Endodermal cell (in vitro differentiated cells): Measurements from ENCODE around the gene SFXN5. TPM values are rescaled to one million over a fixed set of nuclear protein-coding genes. Genes with fewer than 3 reads are reported as not detected.

Experiments
- DNase-seq: peaks from one replicate; pipeline ENCODE4 v3.0.0-alpha.2; 2017
- H3K27ac ChIP-seq: 2 replicates; pipeline ENCODE4 v1.5.1; 2013; ENCODE audit warnings: mild to moderate bottlenecking, low read depth, low read length, moderate library complexity
- H3K27me3 ChIP-seq: 2 replicates; pipeline ENCODE4 v1.6.1; 2013; ENCODE audit warnings: mild to moderate bottlenecking, low read length, moderate library complexity; ENCODE audit not compliant: insufficient read depth, control insufficient read depth, poor library complexity, severe bottlenecking
- H3K36me3 ChIP-seq: 2 replicates; pipeline ENCODE4 v1.7.0; 2013; ENCODE audit warnings: mild to moderate bottlenecking, low read length, moderate library complexity; ENCODE audit not compliant: control insufficient read depth, insufficient read depth
- H3K4me1 ChIP-seq: one replicate; pipeline ENCODE4 v1.7.0; 2013; ENCODE audit warnings: low read length; ENCODE audit not compliant: control insufficient read depth, insufficient read depth
- H3K4me3 ChIP-seq: 2 replicates; pipeline ENCODE4 v1.5.1; 2013; ENCODE audit warnings: mild to moderate bottlenecking, low read length, moderate library complexity
- H3K9ac ChIP-seq: 2 replicates; pipeline ENCODE4 v1.6.1; 2013; ENCODE audit warnings: mild to moderate bottlenecking, low read length, moderate library complexity; ENCODE audit not compliant: poor library complexity, severe bottlenecking; ENCODE audit errors: extremely low read depth
- H3K9me3 ChIP-seq: 2 replicates; pipeline ENCODE4 v1.6.1; 2013; ENCODE audit warnings: mild to moderate bottlenecking, low read length, moderate library complexity; ENCODE audit not compliant: control insufficient read depth
- H3K27ac Mint-ChIP-seq: 2 replicates; pipeline ENCODE4 v1.8.0; 2020; ENCODE audit warnings: mixed read lengths
- H3K27me3 Mint-ChIP-seq: 2 replicates; pipeline ENCODE4 v1.8.0; 2021; ENCODE audit warnings: mild to moderate bottlenecking, mixed read lengths; ENCODE audit not compliant: insufficient read depth
- H3K36me3 Mint-ChIP-seq: 2 replicates; pipeline ENCODE4 v1.8.0; 2020; ENCODE audit warnings: low read depth, mixed read lengths
- H3K4me1 Mint-ChIP-seq: 2 replicates; pipeline ENCODE4 v1.8.0; 2020; ENCODE audit warnings: mixed read lengths
- H3K4me3 Mint-ChIP-seq: 2 replicates; pipeline ENCODE4 v1.8.0; 2020; ENCODE audit warnings: mild to moderate bottlenecking, moderate library complexity, mixed read lengths
- H3K9me3 Mint-ChIP-seq: 2 replicates; pipeline ENCODE4 v1.8.0; 2020; ENCODE audit warnings: mild to moderate bottlenecking, mixed read lengths
- WGBS, 2 experiments: methylation state at CpG; one replicate each; pipeline versions ENCODE4 v1.1.5 to v1.1.7; 2013; ENCODE audit warnings: missing lambda C conversion rate in 2 of 2, mixed read lengths in 1 of 2; ENCODE audit not compliant: insufficient coverage in 1 of 2, insufficient read length in 1 of 2; 5-methylcytosine and 5-hydroxymethylcytosine counted together
- total RNA-seq, 2 donors: library from RNA; stranded (reverse); fragmentation: NEBNext Ultra II Directional in 1 of 2; extraction: Animal tissue kit (Norgen Biotek cat#: 25700) in 1 of 2; gene quantifications; 2 replicates in 1 of 2; 3 replicates in 1 of 2; pipeline ENCODE4 v1.2.1, GENCODE V29; 2021
- TF ChIP-seq, protein P1 (sequence below): fragments of 200-600 bp; sonication (generic); conservative IDR thresholded peaks from 2 replicates; pipeline ENCODE4 v1.5.0; 2021; ENCODE audit warnings: antibody characterized with exemption, mild to moderate bottlenecking

Gene SFXN5
- total RNA-seq, 2 donors from 2014 or later = 30.7 to 32.8 TPM

DNA sequence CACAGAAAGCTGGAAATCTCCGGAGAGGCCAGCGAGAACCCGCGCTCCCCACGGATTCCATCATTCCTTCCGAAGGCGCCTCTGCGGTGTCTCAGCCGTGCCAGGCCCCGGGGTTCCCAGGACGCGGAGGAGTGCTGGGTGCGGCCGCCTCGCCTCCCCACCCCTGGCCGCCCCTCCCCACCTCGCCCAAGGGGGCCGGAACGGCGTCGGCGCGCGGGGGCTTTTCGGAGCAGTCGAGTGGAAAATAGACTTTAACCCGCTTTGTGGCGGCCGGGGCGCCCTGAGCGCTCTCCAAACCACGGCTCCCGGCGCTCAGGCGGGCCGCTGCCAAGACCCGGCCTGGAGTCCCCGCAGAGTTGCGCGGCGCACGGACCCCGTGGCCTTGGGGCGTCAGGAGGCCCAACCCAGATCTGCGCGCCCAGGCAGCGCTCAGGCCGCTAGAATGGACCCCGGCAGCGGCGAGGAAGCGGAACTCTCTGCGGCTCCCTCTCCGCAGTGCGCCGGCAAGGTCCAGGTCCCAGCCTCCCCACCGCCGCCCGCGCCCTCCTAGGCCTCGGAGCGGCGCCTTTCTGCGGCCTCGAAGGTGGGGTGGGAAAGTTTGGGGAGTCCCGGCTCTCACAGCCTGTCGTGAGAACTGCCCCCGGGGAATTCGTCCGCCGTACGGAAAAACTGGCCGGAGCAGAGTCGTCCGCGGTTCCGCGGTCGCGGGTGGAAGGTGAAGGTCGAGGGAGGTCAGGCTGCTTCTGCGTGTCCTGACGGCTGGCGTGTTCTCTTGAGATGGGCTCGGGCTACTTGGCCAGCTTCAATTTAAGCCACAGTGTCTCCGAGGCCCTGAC, 155.4 kb downstream of the SFXN5 start:
- Mint-ChIP-seq H3K27ac (no peak overlapping the region), H3K36me3 (no peaks in the 10 kb centered on the region), H3K9me3 (no peaks in the 10 kb centered on the region), H3K4me1 (peaks cover 22% of the 10 kb centered on the region), H3K4me3 (peak overlapping the region; percentile 62), H3K27me3 (peaks cover 61% of the 10 kb centered on the region)
- peak; percentile 92 for DNase-seq
- peaks cover 21% of the 10 kb centered on the region for H3K4me1 ChIP-seq
- WGBS, 2 experiments = 1% methylated on average over 22 to 86 of the region's 86 CpGs
- H3K27ac ChIP-seq = no peak overlapping the region
- no peaks in the 10 kb centered on the region for H3K36me3 ChIP-seq
- TF ChIP-seq, protein P1, sequence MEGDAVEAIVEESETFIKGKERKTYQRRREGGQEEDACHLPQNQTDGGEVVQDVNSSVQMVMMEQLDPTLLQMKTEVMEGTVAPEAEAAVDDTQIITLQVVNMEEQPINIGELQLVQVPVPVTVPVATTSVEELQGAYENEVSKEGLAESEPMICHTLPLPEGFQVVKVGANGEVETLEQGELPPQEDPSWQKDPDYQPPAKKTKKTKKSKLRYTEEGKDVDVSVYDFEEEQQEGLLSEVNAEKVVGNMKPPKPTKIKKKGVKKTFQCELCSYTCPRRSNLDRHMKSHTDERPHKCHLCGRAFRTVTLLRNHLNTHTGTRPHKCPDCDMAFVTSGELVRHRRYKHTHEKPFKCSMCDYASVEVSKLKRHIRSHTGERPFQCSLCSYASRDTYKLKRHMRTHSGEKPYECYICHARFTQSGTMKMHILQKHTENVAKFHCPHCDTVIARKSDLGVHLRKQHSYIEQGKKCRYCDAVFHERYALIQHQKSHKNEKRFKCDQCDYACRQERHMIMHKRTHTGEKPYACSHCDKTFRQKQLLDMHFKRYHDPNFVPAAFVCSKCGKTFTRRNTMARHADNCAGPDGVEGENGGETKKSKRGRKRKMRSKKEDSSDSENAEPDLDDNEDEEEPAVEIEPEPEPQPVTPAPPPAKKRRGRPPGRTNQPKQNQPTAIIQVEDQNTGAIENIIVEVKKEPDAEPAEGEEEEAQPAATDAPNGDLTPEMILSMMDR = no peak
- H3K9ac ChIP-seq = no peak overlapping the region
- peak overlapping the region; percentile 80 for H3K4me3 ChIP-seq
- H3K9me3 ChIP-seq = no peaks in the 10 kb centered on the region
- H3K27me3 ChIP-seq = peaks cover 100% of the 10 kb centered on the region

DNA sequence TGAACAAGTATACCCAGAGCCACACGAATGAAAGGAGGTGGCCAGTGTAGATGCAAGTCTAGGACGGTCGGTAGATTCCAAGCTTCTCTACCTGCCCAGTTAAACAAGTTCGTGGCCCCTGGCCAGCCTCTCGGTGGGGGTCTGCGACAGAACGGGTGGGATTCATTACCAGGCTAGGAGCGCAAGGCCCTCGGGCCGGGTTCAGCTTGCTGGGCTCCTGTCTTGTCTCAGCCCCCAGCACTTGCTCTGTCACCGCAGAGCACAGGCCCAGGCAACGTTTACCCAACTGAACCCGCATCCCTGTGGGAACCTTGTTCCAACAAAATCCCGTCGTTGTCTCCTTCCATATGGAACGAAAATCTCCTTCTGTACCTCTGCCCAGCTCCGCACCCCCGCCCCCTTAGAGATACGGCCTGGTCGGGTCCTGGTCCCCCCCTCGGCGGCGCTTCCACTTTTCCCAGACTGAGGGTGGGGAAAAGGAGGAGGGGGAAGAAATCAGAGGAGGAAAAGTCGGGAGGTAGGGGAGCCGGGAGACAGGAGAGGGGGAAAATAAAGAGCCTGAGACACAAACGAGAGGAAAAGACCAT, 156.1 kb downstream of the SFXN5 start:
- DNase-seq = peak; percentile 72
- TF ChIP-seq, protein P1 = no peak
- Histone ChIP-seq H3K27me3 (peaks cover 100% of the 10 kb centered on the region), H3K9me3 (no peaks in the 10 kb centered on the region), H3K9ac (no peak overlapping the region), H3K4me3 (peak overlapping the region; percentile 80), H3K4me1 (peaks cover 17% of the 10 kb centered on the region), H3K27ac (no peak overlapping the region), H3K36me3 (no peaks in the 10 kb centered on the region)
- Mint-ChIP-seq H3K27ac (no peak overlapping the region), H3K4me1 (peaks cover 22% of the 10 kb centered on the region), H3K9me3 (no peaks in the 10 kb centered on the region), H3K27me3 (peaks cover 68% of the 10 kb centered on the region), H3K4me3 (peak overlapping the region; percentile 62), H3K36me3 (no peaks in the 10 kb centered on the region)
- 0 to 1% methylated on average over 6 to 26 of the region's 26 CpGs for WGBS, 2 experiments

DNA sequence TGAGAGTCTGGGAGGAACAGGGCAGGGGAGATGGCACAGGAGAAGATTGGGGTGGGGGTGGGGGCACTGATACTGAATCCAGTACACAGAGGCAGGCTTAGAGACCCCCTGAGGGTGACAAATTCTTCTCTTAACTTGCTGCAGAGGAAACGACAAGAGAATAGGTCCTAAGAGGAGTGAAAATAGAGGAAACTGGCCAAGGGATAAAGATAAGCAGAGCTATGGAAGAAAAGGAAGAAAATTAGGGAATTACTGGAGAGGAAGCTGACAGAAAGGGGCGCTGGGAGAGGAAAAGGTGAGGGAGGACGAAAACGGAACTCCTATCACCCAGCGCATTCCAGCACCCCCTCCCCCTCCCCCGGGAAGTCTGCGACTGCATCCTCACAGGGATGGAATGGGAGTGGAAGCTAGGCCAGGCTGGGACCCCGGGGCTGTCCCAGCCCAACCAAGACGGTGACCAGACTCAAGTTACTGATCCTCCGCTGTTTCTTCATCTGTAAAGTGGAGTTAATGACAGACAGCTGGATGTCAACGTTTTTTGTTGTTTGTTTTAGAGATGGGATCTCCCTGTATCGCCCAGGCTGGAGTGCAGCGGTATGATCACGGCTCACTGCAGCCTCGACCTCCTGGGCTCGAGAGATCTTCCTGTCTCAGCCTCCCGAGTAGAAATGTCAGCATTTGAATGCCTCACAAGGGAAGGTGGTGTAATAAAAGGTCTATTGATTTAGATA, 156.8 kb downstream of the SFXN5 start:
- Mint-ChIP-seq H3K27me3 (peaks cover 75% of the 10 kb centered on the region), H3K9me3 (no peaks in the 10 kb centered on the region), H3K4me1 (peaks cover 22% of the 10 kb centered on the region), H3K27ac (no peak overlapping the region), H3K36me3 (no peaks in the 10 kb centered on the region), H3K4me3 (peak overlapping the region; percentile 62)
- Histone ChIP-seq H3K4me1 (peaks cover 10% of the 10 kb centered on the region), H3K36me3 (no peaks in the 10 kb centered on the region), H3K4me3 (peak overlapping the region; percentile 48), H3K27ac (no peak overlapping the region), H3K9ac (no peak overlapping the region), H3K27me3 (peaks cover 100% of the 10 kb centered on the region), H3K9me3 (no peaks in the 10 kb centered on the region)
- 2 to 3% methylated on average over 8 to 17 of the region's 17 CpGs for WGBS, 2 experiments
- TF ChIP-seq, protein P1 = no peak
- peak; percentile 79 for DNase-seq
